PFSK-1 (cell line): ENCODE results near the gene STAT1.

ENCODE experiments used
- FOXP2 ChIP-seq: optimal IDR thresholded peaks from 2 replicates; pipeline ENCODE3; 2011; ENCODE audit warnings: borderline replicate concordance, control low read depth, inconsistent platforms; ENCODE audit not compliant: insufficient read depth; ENCODE audit errors: extremely low read length, extremely low read depth
- POLR2AphosphoS5 ChIP-seq: IDR thresholded peaks from 2 replicates; pipeline ENCODE4 v1.6.1; 2012; ENCODE audit warnings: low read depth, mild to moderate bottlenecking, control low read depth, low read length, moderate library complexity
- SIN3A ChIP-seq: IDR thresholded peaks from 2 replicates; pipeline ENCODE4 v1.6.1; 2012; ENCODE audit warnings: mild to moderate bottlenecking, low read length, moderate library complexity, borderline replicate concordance; ENCODE audit not compliant: insufficient read depth
- TAF1 ChIP-seq: IDR thresholded peaks from 2 replicates; pipeline ENCODE4 v1.6.1; 2012; ENCODE audit warnings: low read length, control low read depth, borderline replicate concordance; ENCODE audit not compliant: insufficient read depth
- TF ChIP-seq, protein P1 (sequence below), 2 experiments: IDR thresholded peaks; 2 replicates each; pipeline versions ENCODE4 v1.6.1 to v1.8.0; 2011 to 2012; ENCODE audit warnings: low read depth in 2 of 2, low read length in 2 of 2, control low read depth in 1 of 2, inconsistent platforms in 1 of 2, mild to moderate bottlenecking in 1 of 2, moderate library complexity in 1 of 2; ENCODE audit not compliant: insufficient read depth in 1 of 2

GRCh38 chr2:191020221-191020741 lies 6.3 kb upstream of the STAT1 start:
- TF ChIP-seq POLR2AphosphoS5 (peak; percentile 98), TAF1 (peak; percentile 88), FOXP2 (peak; percentile 99), SIN3A (peak; percentile 100)
- TF ChIP-seq, protein P1, sequence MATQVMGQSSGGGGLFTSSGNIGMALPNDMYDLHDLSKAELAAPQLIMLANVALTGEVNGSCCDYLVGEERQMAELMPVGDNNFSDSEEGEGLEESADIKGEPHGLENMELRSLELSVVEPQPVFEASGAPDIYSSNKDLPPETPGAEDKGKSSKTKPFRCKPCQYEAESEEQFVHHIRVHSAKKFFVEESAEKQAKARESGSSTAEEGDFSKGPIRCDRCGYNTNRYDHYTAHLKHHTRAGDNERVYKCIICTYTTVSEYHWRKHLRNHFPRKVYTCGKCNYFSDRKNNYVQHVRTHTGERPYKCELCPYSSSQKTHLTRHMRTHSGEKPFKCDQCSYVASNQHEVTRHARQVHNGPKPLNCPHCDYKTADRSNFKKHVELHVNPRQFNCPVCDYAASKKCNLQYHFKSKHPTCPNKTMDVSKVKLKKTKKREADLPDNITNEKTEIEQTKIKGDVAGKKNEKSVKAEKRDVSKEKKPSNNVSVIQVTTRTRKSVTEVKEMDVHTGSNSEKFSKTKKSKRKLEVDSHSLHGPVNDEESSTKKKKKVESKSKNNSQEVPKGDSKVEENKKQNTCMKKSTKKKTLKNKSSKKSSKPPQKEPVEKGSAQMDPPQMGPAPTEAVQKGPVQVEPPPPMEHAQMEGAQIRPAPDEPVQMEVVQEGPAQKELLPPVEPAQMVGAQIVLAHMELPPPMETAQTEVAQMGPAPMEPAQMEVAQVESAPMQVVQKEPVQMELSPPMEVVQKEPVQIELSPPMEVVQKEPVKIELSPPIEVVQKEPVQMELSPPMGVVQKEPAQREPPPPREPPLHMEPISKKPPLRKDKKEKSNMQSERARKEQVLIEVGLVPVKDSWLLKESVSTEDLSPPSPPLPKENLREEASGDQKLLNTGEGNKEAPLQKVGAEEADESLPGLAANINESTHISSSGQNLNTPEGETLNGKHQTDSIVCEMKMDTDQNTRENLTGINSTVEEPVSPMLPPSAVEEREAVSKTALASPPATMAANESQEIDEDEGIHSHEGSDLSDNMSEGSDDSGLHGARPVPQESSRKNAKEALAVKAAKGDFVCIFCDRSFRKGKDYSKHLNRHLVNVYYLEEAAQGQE (IDR thresholded peaks at IDR 0.05; ENCODE audit: insufficient read depth in 1 of 2, low read depth in 2 of 2, low read length in 2 of 2), result peak in 1 of 2 experiments; percentile 17; a peak in 1 of 4 replicates
